Head of caudate nucleus (tissue), 42 donors: Measurements from ENCODE around the gene HOXB9.

Source experiments
- DNase-seq, 42 donors: peaks; one replicate each; pipeline versions ENCODE4 v3.0.0 to v3.0.0-alpha.2; 2020 to 2021; ENCODE audit warnings: mixed read lengths in 7 of 42
- intact Hi-C: fragments of 100-400 bp; cut with DNase I; formaldehyde crosslinking; loops from one replicate; pipeline ENCODE4 v1.15.0; 2022

HOXB9 gene

GRCh38 chr17:48577946-48578615, 48.1 kb downstream of the HOXB9 start, which contains the start of gene HOXB4:
Gene HOXB4, minus strand, starts transcription at chr17:48578350. Its CDS starts 31 bp downstream, at chr17:48578319.
- peak in 17 of 42 donors; percentile 2 to 61 (median 27) for DNase-seq
- intact Hi-C loops = no loop called here

GRCh38 chr17:48577330-48577945, 48.7 kb downstream of the HOXB9 start:
- no peak for DNase-seq
- intact Hi-C loops = no loop called here

- intact Hi-C loops = no loop called here
These were observed 49.5 kb downstream of the HOXB9 start for GRCh38 chr17:48576479-48577309.

GRCh38 chr17:48575673-48576478, 50.3 kb downstream of the HOXB9 start:
- intact Hi-C loops = no loop called here
- DNase-seq = no peak

More at GRCh38 chr17:48576479-48577309, 49.5 kb downstream of the HOXB9 start:
- DNase-seq = no peak

- intact Hi-C loops = no loop called here
- DNase-seq = no peak
These were observed 51.0 kb downstream of the HOXB9 start for GRCh38 chr17:48575066-48575582.

- intact Hi-C loops = no loop called here
- DNase-seq = no peak
These were observed 51.6 kb downstream of the HOXB9 start for GRCh38 chr17:48574505-48575065.

GRCh38 chr17:48571826-48572417, 54.2 kb downstream of the HOXB9 start:
- intact Hi-C loops = no loop called here
- no peak for DNase-seq
